Fibroblast of the aortic adventitia (primary cell): ENCODE data around the gene DNAJC5. TPM values are rescaled to one million over a fixed set of nuclear protein-coding genes. Genes with fewer than 3 reads are reported as not detected.
"Not testable (repeated sequence)": the region's sequence is repeated elsewhere in the genome, so short reads cannot be mapped to it uniquely, and the experiment has no call there.

Source experiments
- DNase-seq: peaks from one replicate; pipeline ENCODE4 v3.0.0-alpha.2; 2010; ENCODE audit warnings: low read depth
- H3K4me3 ChIP-seq: 2 replicates; pipeline ENCODE4 v1.5.1; 2011; ENCODE audit warnings: low read depth, mild to moderate bottlenecking, control low read depth, low read length, moderate library complexity
- total RNA-seq: library from RNA; depleted of rRNA; stranded (reverse); fragments of >200 nt; gene quantifications from 2 replicates; pipeline ENCODE4 v1.2.3, GENCODE V29; 2012; ENCODE audit warnings: low replicate concordance
- TF ChIP-seq, protein P1 (sequence below): IDR thresholded peaks from 2 replicates; pipeline ENCODE4 v1.5.1; 2011; ENCODE audit warnings: mild to moderate bottlenecking, low read length, control low read depth, inconsistent platforms; ENCODE audit not compliant: insufficient read depth

The DNAJC5 gene
- total RNA-seq, 1 donor, result 33.9 TPM

DNA sequence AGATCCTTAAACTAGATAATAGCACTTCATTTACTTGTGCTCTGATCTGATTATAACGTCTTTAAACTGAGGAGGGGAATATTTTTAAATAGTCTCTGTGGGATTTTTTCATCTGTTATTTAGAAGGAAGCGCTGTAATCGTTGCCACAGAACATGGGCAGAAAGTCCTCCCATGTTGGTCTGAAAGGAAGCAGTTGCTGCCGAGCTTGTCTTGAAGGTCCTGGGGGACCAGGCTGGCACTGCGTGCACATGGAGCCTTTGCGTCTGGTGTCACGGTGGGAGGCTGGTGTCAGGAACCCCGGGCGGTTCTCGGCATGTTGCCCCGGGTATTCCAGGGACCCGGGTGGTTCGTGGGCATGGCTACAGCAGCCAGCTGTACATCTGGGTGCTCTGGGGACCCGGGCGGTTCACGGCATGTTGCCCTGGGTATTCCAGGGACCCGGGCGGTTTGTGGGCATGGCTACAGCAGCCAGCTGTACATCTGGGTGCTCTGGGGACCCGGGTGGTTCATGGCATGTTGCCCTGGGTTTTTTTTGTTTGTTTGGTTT is 18.4 kb upstream of the DNAJC5 start:
- no peak for DNase-seq

DNA sequence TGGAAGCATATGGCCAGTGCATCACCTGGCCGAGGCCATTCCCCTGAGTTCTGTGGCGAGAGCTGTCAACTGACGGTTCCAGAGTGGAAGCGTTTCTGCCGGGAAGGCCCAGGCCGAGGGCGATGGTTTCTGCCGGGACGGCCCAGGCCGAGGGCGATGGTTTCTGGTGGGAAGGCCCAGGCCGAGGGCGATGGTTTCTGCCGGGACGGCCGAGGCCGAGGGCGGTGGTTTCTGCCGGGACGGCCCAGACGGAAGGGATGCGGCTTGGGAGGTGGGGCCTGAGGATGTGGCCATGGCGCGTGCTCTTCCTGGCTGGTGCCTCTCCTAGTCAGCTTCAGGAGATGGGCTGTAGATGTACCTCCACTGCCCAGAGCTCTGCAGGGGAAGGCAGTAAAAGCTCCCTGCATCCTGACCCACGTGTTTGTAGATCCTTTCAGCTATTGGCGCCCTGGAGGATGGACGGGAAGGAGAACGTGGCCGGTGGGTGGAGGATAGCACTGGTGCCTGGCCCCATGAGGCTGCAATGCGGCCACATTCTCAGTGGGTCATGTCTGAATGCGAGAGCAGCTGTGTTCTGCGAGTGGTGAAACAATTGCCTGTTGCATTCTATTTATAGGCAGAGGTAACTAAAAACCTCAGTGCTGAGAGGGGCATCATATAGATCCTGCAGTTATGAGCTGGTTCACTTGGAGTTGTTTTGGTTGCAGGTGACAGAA is 17.0 kb upstream of the DNAJC5 start:
- no peak overlapping the region for H3K4me3 ChIP-seq
- TF ChIP-seq, protein P1, sequence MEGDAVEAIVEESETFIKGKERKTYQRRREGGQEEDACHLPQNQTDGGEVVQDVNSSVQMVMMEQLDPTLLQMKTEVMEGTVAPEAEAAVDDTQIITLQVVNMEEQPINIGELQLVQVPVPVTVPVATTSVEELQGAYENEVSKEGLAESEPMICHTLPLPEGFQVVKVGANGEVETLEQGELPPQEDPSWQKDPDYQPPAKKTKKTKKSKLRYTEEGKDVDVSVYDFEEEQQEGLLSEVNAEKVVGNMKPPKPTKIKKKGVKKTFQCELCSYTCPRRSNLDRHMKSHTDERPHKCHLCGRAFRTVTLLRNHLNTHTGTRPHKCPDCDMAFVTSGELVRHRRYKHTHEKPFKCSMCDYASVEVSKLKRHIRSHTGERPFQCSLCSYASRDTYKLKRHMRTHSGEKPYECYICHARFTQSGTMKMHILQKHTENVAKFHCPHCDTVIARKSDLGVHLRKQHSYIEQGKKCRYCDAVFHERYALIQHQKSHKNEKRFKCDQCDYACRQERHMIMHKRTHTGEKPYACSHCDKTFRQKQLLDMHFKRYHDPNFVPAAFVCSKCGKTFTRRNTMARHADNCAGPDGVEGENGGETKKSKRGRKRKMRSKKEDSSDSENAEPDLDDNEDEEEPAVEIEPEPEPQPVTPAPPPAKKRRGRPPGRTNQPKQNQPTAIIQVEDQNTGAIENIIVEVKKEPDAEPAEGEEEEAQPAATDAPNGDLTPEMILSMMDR, result no peak
- no peak for DNase-seq

More for the DNA sequence above, 18.4 kb upstream of the DNAJC5 start:
- H3K4me3 ChIP-seq, result no peak overlapping the region
- TF ChIP-seq, protein P1, result no peak

DNA sequence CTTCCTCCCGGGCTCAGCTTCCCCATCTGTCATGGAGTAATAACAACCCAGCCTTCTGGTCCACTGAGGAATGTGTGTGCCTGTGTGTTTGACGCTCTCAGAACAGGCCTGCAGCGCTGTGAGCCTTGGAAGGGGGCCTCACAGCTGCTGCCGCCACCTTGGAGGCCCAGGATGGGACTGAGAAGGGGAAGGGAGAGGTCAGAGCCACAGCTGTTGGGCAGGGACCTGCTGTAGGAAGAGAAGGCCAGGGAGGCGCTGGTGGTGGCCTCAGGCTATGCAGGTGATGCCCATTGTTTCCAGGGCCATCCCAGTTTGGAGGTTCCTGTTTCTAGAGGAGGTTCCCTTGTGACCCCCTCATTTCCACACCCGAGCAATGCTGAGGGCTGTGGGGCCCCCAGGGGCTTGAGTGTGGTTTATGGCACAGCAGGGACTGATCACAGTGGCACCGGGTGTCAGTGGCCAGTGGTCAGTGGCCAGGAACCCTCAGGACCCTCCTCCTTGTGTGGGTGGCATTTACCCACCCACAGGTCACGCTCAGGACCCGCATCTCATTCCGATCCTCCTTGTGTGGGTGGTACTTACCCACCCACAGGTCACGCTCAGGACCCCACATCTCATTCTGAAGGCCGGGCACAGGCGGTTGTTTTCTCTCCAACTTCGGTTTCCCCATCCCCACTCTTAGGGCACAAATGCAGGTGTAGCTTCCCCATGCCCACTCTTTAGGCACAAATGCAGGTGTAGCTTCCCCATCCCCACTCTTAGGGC is 15.8 kb upstream of the DNAJC5 start:
- TF ChIP-seq, protein P1, result no peak
- H3K4me3 ChIP-seq, result no peak overlapping the region
- DNase-seq, result no peak

DNA sequence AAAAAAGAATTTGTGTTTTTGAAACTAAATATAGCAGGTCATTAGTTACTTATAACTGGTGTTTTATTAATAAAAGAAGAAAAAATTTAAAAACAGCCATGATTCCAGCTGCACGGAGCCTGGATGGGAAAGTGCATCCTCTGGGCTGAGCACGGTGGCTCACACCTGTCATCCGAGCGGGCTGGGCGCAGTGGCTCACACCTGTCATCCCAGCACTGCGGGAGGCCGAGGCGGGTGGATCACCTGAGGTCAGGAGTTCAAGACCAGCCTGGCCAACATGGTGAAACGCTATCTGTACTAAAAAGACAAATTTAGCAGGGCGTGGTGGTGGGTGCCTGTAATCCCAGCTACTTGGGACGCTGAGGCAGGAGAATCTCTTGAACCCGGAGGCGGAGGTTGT is 14.0 kb upstream of the DNAJC5 start:
- not testable (repeated sequence) for H3K4me3 ChIP-seq, DNase-seq

DNA sequence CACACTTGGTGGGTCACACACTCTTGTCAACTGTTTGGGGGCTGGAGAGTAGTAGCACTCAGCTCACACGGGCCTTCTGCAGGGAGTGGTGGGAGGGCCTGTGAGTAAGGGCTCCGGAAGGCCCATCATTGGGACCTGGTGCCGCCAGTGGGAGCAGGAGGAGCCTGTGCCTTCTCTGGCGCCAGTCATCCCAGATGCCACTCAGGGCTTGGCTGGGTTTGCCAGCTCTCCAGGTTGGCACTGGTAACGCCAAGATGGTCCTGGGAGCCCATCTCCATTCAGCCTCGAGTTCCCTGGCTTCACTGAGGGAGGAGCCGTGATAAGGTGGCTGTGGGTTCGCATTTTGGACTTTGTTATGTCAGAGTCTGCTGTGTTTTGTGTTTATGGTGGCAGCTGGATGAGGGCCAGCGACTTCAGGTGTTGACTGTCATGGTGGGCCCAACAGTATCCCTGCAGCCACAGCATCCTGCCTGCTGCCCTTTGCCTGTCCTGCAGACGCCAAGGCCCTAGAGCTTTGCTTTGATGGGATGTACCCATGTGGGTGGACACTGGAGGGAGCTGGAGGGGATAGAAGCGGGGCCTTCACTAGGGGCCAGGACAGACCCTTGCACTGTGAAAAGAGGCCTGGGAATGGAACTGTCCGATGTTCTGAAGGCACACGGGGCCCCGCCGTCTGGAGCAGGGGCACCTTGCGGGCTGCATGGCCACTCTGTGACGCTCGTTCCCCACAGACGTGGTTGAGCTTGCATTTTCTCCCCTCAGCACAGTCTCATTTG is 13.3 kb upstream of the DNAJC5 start:
- H3K4me3 ChIP-seq, result no peak overlapping the region
- no peak for DNase-seq
- TF ChIP-seq, protein P1, result no peak

DNA sequence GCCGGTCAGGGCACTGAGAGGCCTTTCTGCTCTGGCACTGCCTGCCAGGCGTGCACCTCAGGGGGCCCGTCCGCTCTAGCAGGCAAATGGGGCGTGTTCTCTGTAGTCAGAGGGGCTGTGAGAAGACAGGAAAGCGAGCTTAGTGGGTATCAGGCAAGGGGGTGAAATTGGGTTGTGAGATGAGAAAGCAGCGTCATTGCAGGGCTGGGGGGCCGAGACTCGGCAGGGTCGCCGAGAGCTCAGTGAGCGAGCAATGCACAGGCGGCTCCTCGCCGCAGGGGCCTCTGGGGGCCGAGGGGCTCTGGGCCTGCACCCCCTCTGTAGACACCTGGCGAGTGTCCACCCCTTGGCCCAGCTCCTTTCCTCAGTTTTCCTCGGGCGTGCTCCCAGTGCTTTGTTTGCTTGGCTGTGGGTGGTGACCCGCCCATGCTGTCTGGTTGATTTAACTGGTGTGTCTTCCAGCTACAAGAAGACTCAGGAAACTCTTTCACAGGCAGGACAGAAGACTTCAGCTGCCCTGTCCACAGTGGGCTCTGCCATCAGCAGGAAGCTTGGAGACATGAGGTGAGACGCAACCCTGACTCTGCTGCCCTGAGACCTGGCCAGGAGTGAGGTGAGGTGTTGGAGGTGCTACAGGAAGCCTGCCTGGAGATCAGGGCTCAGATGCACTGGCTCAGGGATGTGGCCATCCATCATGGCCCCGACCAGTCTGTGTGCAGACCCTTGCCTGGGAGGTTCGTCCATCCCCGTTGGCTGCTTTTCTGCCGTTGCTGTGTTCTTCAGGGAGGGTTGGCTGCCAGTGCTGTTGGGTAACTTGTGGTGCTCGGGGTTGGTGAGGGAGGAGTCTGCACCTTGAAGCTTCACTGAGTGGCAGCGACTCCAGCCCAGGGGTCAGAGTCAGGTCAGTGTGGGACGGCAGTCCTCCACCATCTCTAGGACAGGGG is 12.4 kb upstream of the DNAJC5 start:
- DNase-seq, result no peak
- H3K4me3 ChIP-seq, result no peak overlapping the region
- TF ChIP-seq, protein P1, result no peak
